NB4 (cell line): ENCODE results near the gene SYT12.

Experiments
- MYC ChIP-seq: IDR thresholded peaks from 2 replicates; pipeline ENCODE4 v1.6.1; 2011; ENCODE audit warnings: low read depth, low read length
- POLR2A ChIP-seq: IDR thresholded peaks from 2 replicates; pipeline ENCODE4 v1.6.1; 2011; ENCODE audit warnings: mild to moderate bottlenecking; ENCODE audit not compliant: insufficient read length; ENCODE audit errors: extremely low read depth
- TF ChIP-seq, protein P1 (sequence below): IDR thresholded peaks from one replicate; pipeline ENCODE4 v1.5.1; 2012; ENCODE audit warnings: low read depth, low read length

DNA sequence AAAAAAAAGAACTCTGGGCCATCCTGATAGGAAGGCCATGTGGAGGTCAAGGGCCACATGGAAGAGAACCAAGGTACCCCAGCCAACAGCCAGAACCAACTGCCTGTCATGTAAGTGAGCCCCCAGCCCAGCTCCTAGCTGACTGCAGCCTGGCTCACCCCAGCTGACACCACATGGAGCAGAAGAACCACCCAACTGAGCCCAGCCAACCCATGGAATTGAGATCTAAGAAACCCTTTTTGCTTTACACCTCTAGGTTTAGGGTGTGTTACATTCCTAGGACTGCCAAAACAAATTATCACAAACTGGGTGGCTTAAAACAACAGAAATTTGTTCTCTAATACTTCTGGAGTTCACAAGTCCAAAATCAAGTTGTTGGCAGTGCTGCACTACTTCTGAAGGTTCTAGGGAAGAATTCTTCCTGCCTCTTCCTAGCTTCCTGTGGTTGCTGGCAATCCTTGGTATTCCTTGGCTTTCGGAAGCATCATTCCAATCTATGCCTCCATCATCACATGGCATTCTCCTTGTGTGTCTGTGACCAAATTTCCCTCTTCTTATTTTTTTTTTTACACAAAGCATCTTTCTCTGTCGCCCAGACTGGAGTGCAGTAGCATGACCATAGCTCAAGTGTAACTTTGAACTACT, 43.5 kb upstream of the SYT12 start:
- TF ChIP-seq, protein P1, sequence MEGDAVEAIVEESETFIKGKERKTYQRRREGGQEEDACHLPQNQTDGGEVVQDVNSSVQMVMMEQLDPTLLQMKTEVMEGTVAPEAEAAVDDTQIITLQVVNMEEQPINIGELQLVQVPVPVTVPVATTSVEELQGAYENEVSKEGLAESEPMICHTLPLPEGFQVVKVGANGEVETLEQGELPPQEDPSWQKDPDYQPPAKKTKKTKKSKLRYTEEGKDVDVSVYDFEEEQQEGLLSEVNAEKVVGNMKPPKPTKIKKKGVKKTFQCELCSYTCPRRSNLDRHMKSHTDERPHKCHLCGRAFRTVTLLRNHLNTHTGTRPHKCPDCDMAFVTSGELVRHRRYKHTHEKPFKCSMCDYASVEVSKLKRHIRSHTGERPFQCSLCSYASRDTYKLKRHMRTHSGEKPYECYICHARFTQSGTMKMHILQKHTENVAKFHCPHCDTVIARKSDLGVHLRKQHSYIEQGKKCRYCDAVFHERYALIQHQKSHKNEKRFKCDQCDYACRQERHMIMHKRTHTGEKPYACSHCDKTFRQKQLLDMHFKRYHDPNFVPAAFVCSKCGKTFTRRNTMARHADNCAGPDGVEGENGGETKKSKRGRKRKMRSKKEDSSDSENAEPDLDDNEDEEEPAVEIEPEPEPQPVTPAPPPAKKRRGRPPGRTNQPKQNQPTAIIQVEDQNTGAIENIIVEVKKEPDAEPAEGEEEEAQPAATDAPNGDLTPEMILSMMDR = no peak
- TF ChIP-seq POLR2A (no peak), MYC (no peak)
